Activated CD8-positive, alpha-beta memory T cell treated with anti-CD3 and anti-CD28 coated beads, Interleukin-2, amount 50 U/mL, for 4 hours (primary cell): ENCODE data around the gene GLDN.

ENCODE experiments used
- DNase-seq: peaks from one replicate; pipeline ENCODE4 v3.0.0-alpha.2; 2020

GLDN gene

GRCh38 chr15:51365417-51365816 is 24.0 kb downstream of the GLDN start:
- DNase-seq = no peak

GRCh38 chr15:51366071-51366470 is 24.6 kb downstream of the GLDN start:
- no peak for DNase-seq

- DNase-seq = no peak
These were observed 25.5 kb downstream of the GLDN start for GRCh38 chr15:51366920-51367319.

- DNase-seq = no peak
These were observed 26.0 kb downstream of the GLDN start for GRCh38 chr15:51367322-51367976.

GRCh38 chr15:51368307-51368706 is 26.9 kb downstream of the GLDN start:
- DNase-seq = no peak

GRCh38 chr15:51368751-51369450 is 27.4 kb downstream of the GLDN start:
- no peak for DNase-seq

- DNase-seq = no peak
These were observed 28.0 kb downstream of the GLDN start for GRCh38 chr15:51369451-51369761.

GRCh38 chr15:51371266-51371665 is 29.8 kb downstream of the GLDN start:
- no peak for DNase-seq

- no peak for DNase-seq
These were observed 32.7 kb downstream of the GLDN start for GRCh38 chr15:51374131-51374530.

GRCh38 chr15:51375966-51376640 is 34.6 kb downstream of the GLDN start:
- no peak for DNase-seq

- DNase-seq = no peak
These were observed 35.8 kb downstream of the GLDN start for GRCh38 chr15:51377038-51377786.

- no peak for DNase-seq
These were observed 37.0 kb downstream of the GLDN start for GRCh38 chr15:51378406-51378805.

GRCh38 chr15:51379390-51379789 is 37.9 kb downstream of the GLDN start:
- no peak for DNase-seq

- DNase-seq = no peak
These were observed 39.7 kb downstream of the GLDN start for GRCh38 chr15:51380999-51381806.

GRCh38 chr15:51382787-51383186 is 41.3 kb downstream of the GLDN start:
- no peak for DNase-seq

- DNase-seq = no peak
These were observed 44.6 kb downstream of the GLDN start for GRCh38 chr15:51386029-51386428.

- no peak for DNase-seq
These were observed 45.0 kb downstream of the GLDN start for GRCh38 chr15:51386486-51386885.

GRCh38 chr15:51386960-51387698 is 45.7 kb downstream of the GLDN start:
- DNase-seq = no peak

- DNase-seq = no peak
These were observed 46.2 kb downstream of the GLDN start for GRCh38 chr15:51387699-51388041.

- no peak for DNase-seq
These were observed 47.3 kb downstream of the GLDN start for GRCh38 chr15:51388726-51389125.

- no peak for DNase-seq
These were observed 48.9 kb downstream of the GLDN start for GRCh38 chr15:51390241-51390965.
